Measurements from ENCODE around the gene WDR18.

- TF ChIP-seq, protein P1, sequence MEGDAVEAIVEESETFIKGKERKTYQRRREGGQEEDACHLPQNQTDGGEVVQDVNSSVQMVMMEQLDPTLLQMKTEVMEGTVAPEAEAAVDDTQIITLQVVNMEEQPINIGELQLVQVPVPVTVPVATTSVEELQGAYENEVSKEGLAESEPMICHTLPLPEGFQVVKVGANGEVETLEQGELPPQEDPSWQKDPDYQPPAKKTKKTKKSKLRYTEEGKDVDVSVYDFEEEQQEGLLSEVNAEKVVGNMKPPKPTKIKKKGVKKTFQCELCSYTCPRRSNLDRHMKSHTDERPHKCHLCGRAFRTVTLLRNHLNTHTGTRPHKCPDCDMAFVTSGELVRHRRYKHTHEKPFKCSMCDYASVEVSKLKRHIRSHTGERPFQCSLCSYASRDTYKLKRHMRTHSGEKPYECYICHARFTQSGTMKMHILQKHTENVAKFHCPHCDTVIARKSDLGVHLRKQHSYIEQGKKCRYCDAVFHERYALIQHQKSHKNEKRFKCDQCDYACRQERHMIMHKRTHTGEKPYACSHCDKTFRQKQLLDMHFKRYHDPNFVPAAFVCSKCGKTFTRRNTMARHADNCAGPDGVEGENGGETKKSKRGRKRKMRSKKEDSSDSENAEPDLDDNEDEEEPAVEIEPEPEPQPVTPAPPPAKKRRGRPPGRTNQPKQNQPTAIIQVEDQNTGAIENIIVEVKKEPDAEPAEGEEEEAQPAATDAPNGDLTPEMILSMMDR (IDR thresholded peaks at IDR 0.05; ENCODE audit: low read length): no peak
- no peak for TF ChIP-seq EZH2 (IDR thresholded peaks at IDR 0.05; ENCODE audit: borderline replicate concordance, low read length)
Measured at GRCh38 chr19:1027650-1028061, 43.5 kb downstream of the WDR18 start.

Data from OCI-LY1 (cell line).